ENCODE results near the gene VARS1. TPM values are rescaled to one million over a fixed set of nuclear protein-coding genes. Genes with fewer than 3 reads are reported as not detected.
"Not testable (repeated sequence)": the region's sequence is repeated elsewhere in the genome, so short reads cannot be mapped to it uniquely, and the experiment has no call there.

VARS1 gene
- total and polyA plus RNA-seq, 4 donors: 9.8 to 49.6 (median 35.4) TPM

GRCh38 chr6:31817929-31818511 is 22.5 kb upstream of the VARS1 start:
- WGBS, 2 donors: 28 to 40% methylated on average over 8 of the region's 8 CpGs
- H3K36me3 ChIP-seq (ENCODE audit: control insufficient read depth in 1 of 2, insufficient read depth in 2 of 2, low read length in 1 of 2); H3K9me3 ChIP-seq (ENCODE audit: control insufficient read depth, low read length); H3K27ac ChIP-seq (ENCODE audit: low read depth in 1 of 2, low read length in 2 of 2); H3K27me3 ChIP-seq (ENCODE audit: control insufficient read depth in 1 of 2, insufficient read depth in 2 of 2, low read length in 1 of 2); H3K4me1 ChIP-seq (ENCODE audit: control insufficient read depth in 1 of 2, insufficient read depth in 2 of 2, low read length in 2 of 2); ATAC-seq (ENCODE audit: low FRiP score); intact Hi-C loops (cut with DNase I): not testable (repeated sequence)
- peak; percentile 31 to 40 for DNase-seq
- peak overlapping the region; percentile 41 to 49 for H3K4me3 ChIP-seq (ENCODE audit: low read length in 2 of 2)

GRCh38 chr6:31817133-31817928 is 21.8 kb upstream of the VARS1 start:
- H3K9me3 ChIP-seq (ENCODE audit: control insufficient read depth, low read length); H3K27me3 ChIP-seq (ENCODE audit: control insufficient read depth in 1 of 2, insufficient read depth in 2 of 2, low read length in 1 of 2); H3K27ac ChIP-seq (ENCODE audit: low read depth in 1 of 2, low read length in 2 of 2); H3K36me3 ChIP-seq (ENCODE audit: control insufficient read depth in 1 of 2, insufficient read depth in 2 of 2, low read length in 1 of 2); H3K4me1 ChIP-seq (ENCODE audit: control insufficient read depth in 1 of 2, insufficient read depth in 2 of 2, low read length in 2 of 2); intact Hi-C loops (cut with DNase I); ATAC-seq (ENCODE audit: low FRiP score): not testable (repeated sequence)
- WGBS, 2 donors: 35 to 54% methylated on average over 15 of the region's 37 CpGs
- H3K4me3 ChIP-seq (ENCODE audit: low read length in 2 of 2): peak overlapping the region; percentile 41 to 49
- DNase-seq: peak in 1 of 2 donors; percentile 64

GRCh38 chr6:31815025-31815838 is 19.7 kb upstream of the VARS1 start, which contains the start of the genes HSPA1A and HSPA1L:
HSPA1A (plus strand) TSS chr6:31815543; CDS start chr6:31815757, 214 bp downstream.
HSPA1L (minus strand) TSS chr6:31815283; CDS start chr6:31811972, 3,311 bp downstream.
- Histone ChIP-seq H3K27ac (ENCODE audit: low read depth in 1 of 2, low read length in 2 of 2) (peak within 1 kb of the TSS; percentile 78 to 99), H3K9me3 (ENCODE audit: control insufficient read depth, low read length) (no peaks in the 10 kb centered on the region), H3K36me3 (ENCODE audit: control insufficient read depth in 1 of 2, insufficient read depth in 2 of 2, low read length in 1 of 2) (no peaks in the 10 kb centered on the region), H3K27me3 (ENCODE audit: control insufficient read depth in 1 of 2, insufficient read depth in 2 of 2, low read length in 1 of 2) (no peaks in the 10 kb centered on the region), H3K4me1 (ENCODE audit: control insufficient read depth in 1 of 2, insufficient read depth in 2 of 2, low read length in 2 of 2) (peaks cover 0 to 4% of the 10 kb centered on the region in 2 donors), H3K4me3 (ENCODE audit: low read length in 2 of 2) (peak within 1 kb of the TSS; percentile 36 to 39)
- peak; percentile 98 for DNase-seq
- 1% methylated on average over 56 of the region's 56 CpGs for WGBS, 2 donors
- intact Hi-C loops (cut with DNase I): no loop called here
- peak; percentile 90 for ATAC-seq (ENCODE audit: low FRiP score)

- Histone ChIP-seq H3K27ac (ENCODE audit: low read depth in 1 of 2, low read length in 2 of 2) (peak overlapping the region; percentile 65 to 90), H3K36me3 (ENCODE audit: control insufficient read depth in 1 of 2, insufficient read depth in 2 of 2, low read length in 1 of 2) (no peaks in the 10 kb centered on the region), H3K4me3 (ENCODE audit: low read length in 2 of 2) (peak overlapping the region; percentile 27 to 36), H3K9me3 (ENCODE audit: control insufficient read depth, low read length) (no peaks in the 10 kb centered on the region), H3K4me1 (ENCODE audit: control insufficient read depth in 1 of 2, insufficient read depth in 2 of 2, low read length in 2 of 2) (peaks cover 0 to 4% of the 10 kb centered on the region in 2 donors), H3K27me3 (ENCODE audit: control insufficient read depth in 1 of 2, insufficient read depth in 2 of 2, low read length in 1 of 2) (no peaks in the 10 kb centered on the region)
- 0% methylated on average over 13 of the region's 13 CpGs for WGBS, 2 donors
- peak; percentile 98 for DNase-seq
- ATAC-seq (ENCODE audit: low FRiP score): peak; percentile 87
- intact Hi-C loops (cut with DNase I): no loop called here
These were observed 19.1 kb upstream of the VARS1 start for GRCh38 chr6:31814677-31815024.

GRCh38 chr6:31813465-31813849 is 17.9 kb upstream of the VARS1 start:
- ATAC-seq (ENCODE audit: low FRiP score) (no peak), DNase-seq (peak in 1 of 2 donors; percentile 51)
- no peaks in the 10 kb centered on the region for H3K9me3 ChIP-seq (ENCODE audit: control insufficient read depth, low read length)
- no peaks in the 10 kb centered on the region for H3K27me3 ChIP-seq (ENCODE audit: control insufficient read depth in 1 of 2, insufficient read depth in 2 of 2, low read length in 1 of 2)
- H3K4me3 ChIP-seq (ENCODE audit: low read length in 2 of 2): no peak overlapping the region
- WGBS, 2 donors: 92 to 95% methylated on average over 7 of the region's 7 CpGs
- H3K4me1 ChIP-seq (ENCODE audit: control insufficient read depth in 1 of 2, insufficient read depth in 2 of 2, low read length in 2 of 2): peaks cover 0 to 4% of the 10 kb centered on the region in 2 donors
- peak overlapping the region in 1 of 2 donors; percentile 81 for H3K27ac ChIP-seq (ENCODE audit: low read depth in 1 of 2, low read length in 2 of 2)
- intact Hi-C loops (cut with DNase I): no loop called here
- H3K36me3 ChIP-seq (ENCODE audit: control insufficient read depth in 1 of 2, insufficient read depth in 2 of 2, low read length in 1 of 2): no peaks in the 10 kb centered on the region

- no peaks in the 10 kb centered on the region for H3K27me3 ChIP-seq (ENCODE audit: control insufficient read depth in 1 of 2, insufficient read depth in 2 of 2, low read length in 1 of 2)
- H3K4me3 ChIP-seq (ENCODE audit: low read length in 2 of 2): no peak overlapping the region
- no peaks in the 10 kb centered on the region for H3K36me3 ChIP-seq (ENCODE audit: control insufficient read depth in 1 of 2, insufficient read depth in 2 of 2, low read length in 1 of 2)
- 92 to 94% methylated on average over 12 of the region's 12 CpGs for WGBS, 2 donors
- no peak overlapping the region for H3K27ac ChIP-seq (ENCODE audit: low read depth in 1 of 2, low read length in 2 of 2)
- no peak for DNase-seq
- H3K4me1 ChIP-seq (ENCODE audit: control insufficient read depth in 1 of 2, insufficient read depth in 2 of 2, low read length in 2 of 2): peaks cover 0 to 4% of the 10 kb centered on the region in 2 donors
- intact Hi-C loops (cut with DNase I): no loop called here
- H3K9me3 ChIP-seq (ENCODE audit: control insufficient read depth, low read length): no peaks in the 10 kb centered on the region
- ATAC-seq (ENCODE audit: low FRiP score): no peak
These were observed 16.1 kb upstream of the VARS1 start for GRCh38 chr6:31811645-31812044.

GRCh38 chr6:31808599-31808998 is 13.0 kb upstream of the VARS1 start:
- ATAC-seq (ENCODE audit: low FRiP score); H3K4me3 ChIP-seq (ENCODE audit: low read length in 2 of 2); H3K36me3 ChIP-seq (ENCODE audit: control insufficient read depth in 1 of 2, insufficient read depth in 2 of 2, low read length in 1 of 2); H3K4me1 ChIP-seq (ENCODE audit: control insufficient read depth in 1 of 2, insufficient read depth in 2 of 2, low read length in 2 of 2); DNase-seq; H3K27ac ChIP-seq (ENCODE audit: low read depth in 1 of 2, low read length in 2 of 2); intact Hi-C loops (cut with DNase I); H3K9me3 ChIP-seq (ENCODE audit: control insufficient read depth, low read length); H3K27me3 ChIP-seq (ENCODE audit: control insufficient read depth in 1 of 2, insufficient read depth in 2 of 2, low read length in 1 of 2): not testable (repeated sequence)
- 87 to 88% methylated on average over 10 of the region's 10 CpGs for WGBS, 2 donors

- intact Hi-C loops (cut with DNase I): no loop called here
- WGBS, 2 donors: 0% methylated on average over 50 to 51 of the region's 51 CpGs
These were observed 11.1 kb upstream of the VARS1 start, which contains the start of gene LSM2 for GRCh38 chr6:31806470-31807272. LSM2 (minus strand) TSS chr6:31806966; CDS start chr6:31806757, 209 bp downstream.

More at GRCh38 chr6:31806470-31807272, 11.1 kb upstream of the VARS1 start, which contains the start of gene LSM2:
- ATAC-seq (ENCODE audit: low FRiP score) (peak; percentile 99), DNase-seq (peak; percentile 99)
- Histone ChIP-seq H3K27me3 (ENCODE audit: control insufficient read depth in 1 of 2, insufficient read depth in 2 of 2, low read length in 1 of 2) (no peaks in the 10 kb centered on the region), H3K4me1 (ENCODE audit: control insufficient read depth in 1 of 2, insufficient read depth in 2 of 2, low read length in 2 of 2) (no peaks in the 10 kb centered on the region), H3K36me3 (ENCODE audit: control insufficient read depth in 1 of 2, insufficient read depth in 2 of 2, low read length in 1 of 2) (no peaks in the 10 kb centered on the region), H3K4me3 (ENCODE audit: low read length in 2 of 2) (peak within 1 kb of the TSS; percentile 55 to 56), H3K9me3 (ENCODE audit: control insufficient read depth, low read length) (no peaks in the 10 kb centered on the region), H3K27ac (ENCODE audit: low read depth in 1 of 2, low read length in 2 of 2) (peak within 1 kb of the TSS; percentile 69 to 76)
